ENCODE measurements around the gene APRT. TPM values are rescaled to one million over a fixed set of nuclear protein-coding genes. Genes with fewer than 3 reads are reported as not detected.

APRT gene, protein sequence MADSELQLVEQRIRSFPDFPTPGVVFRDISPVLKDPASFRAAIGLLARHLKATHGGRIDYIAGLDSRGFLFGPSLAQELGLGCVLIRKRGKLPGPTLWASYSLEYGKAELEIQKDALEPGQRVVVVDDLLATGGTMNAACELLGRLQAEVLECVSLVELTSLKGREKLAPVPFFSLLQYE
- total RNA-seq: 10 to 100 TPM; 32.5 to 82.2 (median 56.3) TPM

DNA sequence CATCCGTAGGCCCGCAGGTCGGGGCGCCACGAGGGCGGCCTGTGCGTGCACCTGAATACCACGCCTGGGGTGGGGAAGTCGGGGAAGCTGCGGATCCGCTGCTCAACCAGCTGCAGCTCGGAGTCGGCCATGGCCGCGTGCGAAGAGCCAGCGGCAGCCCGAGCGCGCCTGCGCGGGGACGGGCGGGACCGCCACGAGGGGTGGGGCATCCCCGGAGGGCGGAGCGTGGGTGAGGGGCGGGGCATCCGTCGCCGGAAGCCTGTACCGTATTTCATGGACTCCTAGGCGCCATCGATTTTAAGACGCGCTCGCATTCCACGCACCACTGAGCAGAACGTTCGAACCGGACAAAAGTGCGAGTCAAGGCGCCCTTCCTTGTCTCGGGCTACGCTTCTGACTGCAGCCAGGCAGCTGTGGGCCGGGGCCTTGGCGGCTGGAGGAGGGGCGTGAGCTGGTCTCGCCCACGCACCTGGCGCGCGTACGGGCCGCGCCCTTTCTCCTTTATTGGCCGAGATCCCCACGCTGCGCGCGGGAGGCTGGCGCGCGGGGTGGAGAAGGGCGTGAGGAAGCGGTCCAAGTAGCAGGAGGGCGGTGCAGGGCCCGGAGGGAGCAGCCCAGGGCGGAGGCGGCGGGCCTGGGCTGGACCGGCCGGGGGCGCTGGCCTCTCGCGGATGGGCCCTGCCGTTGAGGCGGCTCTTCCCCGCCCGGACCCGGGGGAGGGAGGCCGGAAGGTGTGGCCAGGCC, at the start of gene APRT:
Gene APRT, minus strand, starts transcription at position 160 of the 744 bp plus-strand sequence. Its CDS starts 29 bp downstream, at position 131.
- DNase-seq: peak; percentile 95 to 98
- Histone ChIP-seq H3K4me1 (peaks cover 0 to 18% of the 10 kb centered on the region in 2 donors), H3K4me3 (peak within 1 kb of the TSS; percentile 60 to 66), H3K27ac (peak within 1 kb of the TSS; percentile 90 to 95), H3K36me3 (no peaks in the 10 kb centered on the region), H3K27me3 (no peaks in the 10 kb centered on the region), H3K9me3 (no peaks in the 10 kb centered on the region)
- intact Hi-C loops (cut with DNase I; ENCODE audit: low total_unique reads): no loop called here
- TF ChIP-seq, protein P1, sequence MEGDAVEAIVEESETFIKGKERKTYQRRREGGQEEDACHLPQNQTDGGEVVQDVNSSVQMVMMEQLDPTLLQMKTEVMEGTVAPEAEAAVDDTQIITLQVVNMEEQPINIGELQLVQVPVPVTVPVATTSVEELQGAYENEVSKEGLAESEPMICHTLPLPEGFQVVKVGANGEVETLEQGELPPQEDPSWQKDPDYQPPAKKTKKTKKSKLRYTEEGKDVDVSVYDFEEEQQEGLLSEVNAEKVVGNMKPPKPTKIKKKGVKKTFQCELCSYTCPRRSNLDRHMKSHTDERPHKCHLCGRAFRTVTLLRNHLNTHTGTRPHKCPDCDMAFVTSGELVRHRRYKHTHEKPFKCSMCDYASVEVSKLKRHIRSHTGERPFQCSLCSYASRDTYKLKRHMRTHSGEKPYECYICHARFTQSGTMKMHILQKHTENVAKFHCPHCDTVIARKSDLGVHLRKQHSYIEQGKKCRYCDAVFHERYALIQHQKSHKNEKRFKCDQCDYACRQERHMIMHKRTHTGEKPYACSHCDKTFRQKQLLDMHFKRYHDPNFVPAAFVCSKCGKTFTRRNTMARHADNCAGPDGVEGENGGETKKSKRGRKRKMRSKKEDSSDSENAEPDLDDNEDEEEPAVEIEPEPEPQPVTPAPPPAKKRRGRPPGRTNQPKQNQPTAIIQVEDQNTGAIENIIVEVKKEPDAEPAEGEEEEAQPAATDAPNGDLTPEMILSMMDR (IDR thresholded peaks at IDR 0.05): peak in 3 of 4 experiments; percentile 39 to 61 (median 50)
- peak; percentile 28 to 83 for TF ChIP-seq POLR2A (IDR thresholded peaks at IDR 0.05)

DNA sequence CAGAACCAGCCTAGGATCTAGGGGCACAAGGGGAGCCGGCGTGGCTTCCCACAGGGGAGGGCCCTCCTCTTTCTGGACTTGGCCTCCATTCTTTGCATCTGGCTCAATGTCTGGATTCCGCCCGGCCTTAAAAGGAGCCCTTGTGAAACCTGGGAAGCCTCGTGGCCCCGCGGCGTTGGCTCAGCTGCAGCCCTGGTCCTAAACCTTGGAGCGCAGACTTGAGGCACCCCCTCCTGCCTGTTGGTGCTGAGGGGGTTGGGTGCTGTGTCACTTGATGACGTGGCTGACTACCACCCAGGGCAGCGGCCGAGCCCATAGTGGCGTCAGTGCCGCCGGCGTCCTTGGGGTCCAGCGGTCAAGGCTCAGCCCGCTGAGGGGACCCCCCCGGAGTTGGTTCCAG, 49.6 kb upstream of the APRT start:
- H3K4me1 ChIP-seq: peaks cover 0 to 9% of the 10 kb centered on the region in 2 donors
- H3K4me3 ChIP-seq: no peak overlapping the region
- H3K9me3 ChIP-seq: no peaks in the 10 kb centered on the region
- DNase-seq: no peak
- no peaks in the 10 kb centered on the region for H3K27me3 ChIP-seq
- no peak overlapping the region for H3K27ac ChIP-seq
- TF ChIP-seq, protein P1 (IDR thresholded peaks at IDR 0.05): no peak
- TF ChIP-seq POLR2A (IDR thresholded peaks at IDR 0.05): no peak
- no peaks in the 10 kb centered on the region for H3K36me3 ChIP-seq
- intact Hi-C loops (cut with DNase I; ENCODE audit: low total_unique reads): no loop called here

DNA sequence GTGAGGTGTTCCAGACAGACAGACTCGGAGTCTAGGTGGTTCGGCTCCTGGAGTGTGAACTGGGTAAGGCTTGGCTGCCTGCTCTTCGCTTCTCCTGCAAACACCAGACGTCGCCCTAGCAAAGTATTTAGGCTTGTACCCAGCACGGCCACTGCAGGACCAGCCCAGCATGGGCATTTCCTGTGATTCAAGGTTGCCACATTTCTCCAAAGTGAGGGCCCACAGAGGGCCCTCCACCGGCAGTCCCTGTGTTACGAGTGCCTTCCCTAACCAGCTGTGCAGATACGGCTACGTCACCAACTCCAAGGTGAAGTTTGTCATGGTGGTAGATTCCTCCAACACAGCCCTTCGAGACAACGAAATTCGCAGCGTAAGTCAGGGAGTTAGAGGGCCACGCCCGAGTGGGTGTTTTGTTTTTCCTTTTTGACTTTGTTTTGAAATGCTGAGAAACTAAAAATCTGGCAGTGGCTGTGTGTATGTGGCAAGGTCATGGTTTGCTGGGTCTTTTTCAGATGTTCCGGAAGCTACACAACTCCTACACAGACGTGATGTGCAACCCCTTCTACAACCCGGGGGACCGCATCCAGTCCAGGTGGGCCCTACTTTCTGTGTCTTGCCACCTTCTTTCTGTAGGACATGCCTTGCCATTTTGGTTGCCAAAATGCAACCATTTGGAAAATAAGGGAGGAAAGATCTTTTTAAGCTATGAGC, 47.8 kb upstream of the APRT start:
- Histone ChIP-seq H3K9me3 (no peaks in the 10 kb centered on the region), H3K27ac (no peak overlapping the region), H3K4me3 (no peak overlapping the region), H3K27me3 (no peaks in the 10 kb centered on the region), H3K36me3 (no peaks in the 10 kb centered on the region), H3K4me1 (peaks cover 0 to 17% of the 10 kb centered on the region in 2 donors)
- DNase-seq: no peak
- TF ChIP-seq, protein P1 (IDR thresholded peaks at IDR 0.05): no peak
- TF ChIP-seq POLR2A (IDR thresholded peaks at IDR 0.05): no peak
- intact Hi-C loops (cut with DNase I; ENCODE audit: low total_unique reads): no loop called here

DNA sequence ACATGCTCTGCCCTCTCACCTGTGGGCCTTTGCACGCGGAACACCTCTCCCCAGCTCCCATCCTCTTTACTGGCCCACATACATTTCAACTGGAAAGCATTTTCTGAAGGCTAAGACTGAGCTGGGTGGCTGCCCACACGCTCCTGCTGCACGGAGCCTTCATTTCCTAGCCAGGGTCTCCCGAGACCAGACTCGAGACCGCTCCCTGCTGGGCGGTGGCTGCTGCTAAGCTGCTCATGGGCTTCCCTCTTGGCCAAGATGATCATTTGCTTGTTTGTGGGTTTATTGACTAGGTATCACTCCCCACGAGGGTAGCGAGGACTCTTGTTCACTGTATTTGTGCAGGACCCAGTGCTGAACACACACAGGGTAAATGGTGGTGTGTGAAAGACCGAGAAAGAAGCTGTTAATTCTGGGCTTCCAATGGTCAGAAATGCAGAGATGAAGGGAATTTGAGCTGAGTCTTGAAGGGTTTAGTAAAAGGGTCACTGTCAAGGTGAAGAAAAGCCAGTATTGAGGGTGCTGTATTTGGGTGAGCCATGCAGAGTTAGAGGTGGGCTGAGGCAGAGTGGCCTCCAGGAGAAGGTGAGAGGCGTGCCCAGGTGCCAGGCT, 46.1 kb upstream of the APRT start:
- intact Hi-C loops (cut with DNase I; ENCODE audit: low total_unique reads): no loop called here
- Histone ChIP-seq H3K36me3 (no peaks in the 10 kb centered on the region), H3K4me3 (peak overlapping the region; percentile 90), H3K4me1 (peaks cover 0 to 17% of the 10 kb centered on the region in 2 donors), H3K27me3 (no peaks in the 10 kb centered on the region), H3K9me3 (no peaks in the 10 kb centered on the region), H3K27ac (peak overlapping the region; percentile 78 to 81)
- no peak for TF ChIP-seq POLR2A (IDR thresholded peaks at IDR 0.05)
- TF ChIP-seq, protein P1 (IDR thresholded peaks at IDR 0.05): peak; percentile 44 to 60 (median 50)
- DNase-seq: peak; percentile 53 to 67

Measured in uterus (tissue), 4 donors.